LNCAP (cell line): ENCODE data around the gene B3GNT9.

Experiments
- TF ChIP-seq, protein P1 (sequence below): fragments of 450-650 bp; IDR thresholded peaks from 2 replicates; pipeline ENCODE4 v1.5.1; 2017; ENCODE audit warnings: mild to moderate bottlenecking

Gene B3GNT9

DNA sequence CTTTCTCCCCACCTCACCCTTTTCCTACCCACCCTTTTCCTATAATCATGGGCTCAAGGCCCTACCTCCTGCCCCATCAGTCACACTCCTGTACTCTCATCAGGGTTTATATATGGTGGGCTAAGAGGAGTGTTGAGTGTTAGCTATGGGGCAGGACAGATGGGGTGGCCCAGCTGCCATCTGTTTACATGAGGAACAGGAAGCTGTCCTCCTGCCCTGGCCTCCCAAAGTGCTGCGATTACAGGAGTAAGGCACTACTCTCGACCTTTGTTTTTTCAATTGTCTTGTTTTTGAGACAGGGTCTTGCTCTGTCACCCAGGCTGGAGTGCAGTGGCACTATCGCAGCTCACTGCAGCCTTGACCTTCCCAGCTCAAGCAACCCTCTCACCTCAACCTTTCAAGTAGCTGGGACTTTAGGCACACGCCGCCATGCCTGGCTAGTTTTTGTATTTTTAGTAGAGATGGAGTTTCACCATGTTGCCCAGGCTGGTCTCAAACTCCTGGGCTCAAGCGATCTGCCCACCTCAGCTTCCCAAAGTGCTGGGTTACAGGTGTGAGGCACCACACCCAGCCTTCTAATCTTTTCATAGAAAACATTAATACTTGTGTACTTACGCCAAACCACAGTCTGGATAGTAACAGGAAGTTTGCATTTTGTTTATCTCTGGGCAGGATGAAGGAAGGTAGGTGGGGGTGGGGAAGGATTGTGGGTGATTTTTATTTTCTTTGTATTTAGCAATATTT lies 7.3 kb upstream of the B3GNT9 start:
- TF ChIP-seq, protein P1, sequence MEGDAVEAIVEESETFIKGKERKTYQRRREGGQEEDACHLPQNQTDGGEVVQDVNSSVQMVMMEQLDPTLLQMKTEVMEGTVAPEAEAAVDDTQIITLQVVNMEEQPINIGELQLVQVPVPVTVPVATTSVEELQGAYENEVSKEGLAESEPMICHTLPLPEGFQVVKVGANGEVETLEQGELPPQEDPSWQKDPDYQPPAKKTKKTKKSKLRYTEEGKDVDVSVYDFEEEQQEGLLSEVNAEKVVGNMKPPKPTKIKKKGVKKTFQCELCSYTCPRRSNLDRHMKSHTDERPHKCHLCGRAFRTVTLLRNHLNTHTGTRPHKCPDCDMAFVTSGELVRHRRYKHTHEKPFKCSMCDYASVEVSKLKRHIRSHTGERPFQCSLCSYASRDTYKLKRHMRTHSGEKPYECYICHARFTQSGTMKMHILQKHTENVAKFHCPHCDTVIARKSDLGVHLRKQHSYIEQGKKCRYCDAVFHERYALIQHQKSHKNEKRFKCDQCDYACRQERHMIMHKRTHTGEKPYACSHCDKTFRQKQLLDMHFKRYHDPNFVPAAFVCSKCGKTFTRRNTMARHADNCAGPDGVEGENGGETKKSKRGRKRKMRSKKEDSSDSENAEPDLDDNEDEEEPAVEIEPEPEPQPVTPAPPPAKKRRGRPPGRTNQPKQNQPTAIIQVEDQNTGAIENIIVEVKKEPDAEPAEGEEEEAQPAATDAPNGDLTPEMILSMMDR: no peak

- TF ChIP-seq, protein P1: no peak
These were observed 6.4 kb upstream of the B3GNT9 start for GRCh38 chr16:67157106-67157748.

- TF ChIP-seq, protein P1: no peak
These were observed 5.5 kb upstream of the B3GNT9 start for GRCh38 chr16:67156143-67156844.

GRCh38 chr16:67155295-67156142 lies 4.7 kb upstream of the B3GNT9 start:
- TF ChIP-seq, protein P1: peak; percentile 97

DNA sequence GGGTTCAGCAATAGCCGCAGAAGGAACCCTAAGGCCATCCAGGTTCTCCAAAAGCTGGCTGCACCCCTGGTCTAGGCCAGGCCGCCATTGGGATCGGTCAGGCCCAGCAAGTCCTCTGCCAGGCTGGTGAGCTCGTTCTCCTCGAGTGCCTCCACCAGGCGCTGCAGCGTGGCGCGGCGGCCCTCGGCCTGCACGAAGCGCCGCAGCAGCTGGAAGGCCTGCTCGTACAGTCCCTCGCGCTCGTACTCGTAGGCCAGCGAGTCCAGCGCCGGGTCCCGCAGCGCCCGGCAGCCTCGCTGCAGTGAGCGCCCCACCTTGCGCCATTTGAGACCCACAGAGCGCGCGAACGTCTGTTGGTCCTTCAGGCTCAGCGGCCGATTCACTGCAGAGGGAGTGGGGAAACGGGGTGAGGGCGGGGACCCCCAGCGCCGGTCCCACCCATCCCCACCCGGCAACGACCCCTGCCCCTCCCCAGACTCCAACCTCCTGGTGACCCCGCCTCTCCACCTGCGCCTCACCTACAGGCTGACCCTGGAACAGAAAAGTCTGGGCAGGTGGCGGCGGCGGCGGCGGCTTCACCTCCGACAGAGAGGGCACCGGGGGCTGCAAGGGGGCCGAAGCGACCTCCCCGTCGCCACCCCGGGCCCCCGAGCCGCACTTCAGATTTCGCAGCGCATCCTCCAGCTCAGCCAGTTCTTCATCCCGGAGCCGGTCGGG lies 3.9 kb upstream of the B3GNT9 start:
- TF ChIP-seq, protein P1: no peak

GRCh38 chr16:67151431-67152097 lies 766 bp upstream of the B3GNT9 start:
- TF ChIP-seq, protein P1: no peak
